GOT3 (cell line): Measurements from ENCODE around the gene CAMK1D.
"Not testable (repeated sequence)": the region's sequence is repeated elsewhere in the genome, so short reads cannot be mapped to it uniquely, and the experiment has no call there.

Source experiments
- DNase-seq: peaks from one replicate; lab custom pipeline; 2025; ENCODE audit warnings: mixed read lengths; lab: John Stamatoyannopoulos, UW

Gene CAMK1D

GRCh38 chr10:12849319-12850181, 500.2 kb downstream of the CAMK1D start:
- DNase-seq = no peak

- DNase-seq = no peak
Observed at GRCh38 chr10:12852687-12853086, 503.3 kb downstream of the CAMK1D start.

GRCh38 chr10:12854988-12855387, 505.6 kb downstream of the CAMK1D start:
- no peak for DNase-seq

GRCh38 chr10:12862459-12862858, 513.1 kb downstream of the CAMK1D start:
- no peak for DNase-seq

GRCh38 chr10:12865515-12865914, 516.2 kb downstream of the CAMK1D start:
- DNase-seq = not testable (repeated sequence)

GRCh38 chr10:12868229-12868628, 518.9 kb downstream of the CAMK1D start:
- no peak for DNase-seq

- no peak for DNase-seq
Observed at GRCh38 chr10:12869427-12869826, 520.1 kb downstream of the CAMK1D start.

GRCh38 chr10:12872577-12872976, 523.2 kb downstream of the CAMK1D start:
- no peak for DNase-seq

- DNase-seq = no peak
Observed at GRCh38 chr10:12873172-12873571, 523.8 kb downstream of the CAMK1D start.

- no peak for DNase-seq
Observed at GRCh38 chr10:12874501-12874900, 525.2 kb downstream of the CAMK1D start.

- DNase-seq = no peak
Observed at GRCh38 chr10:12875100-12875499, 525.8 kb downstream of the CAMK1D start.

- no peak for DNase-seq
Observed at GRCh38 chr10:12876266-12876665, 526.9 kb downstream of the CAMK1D start.

GRCh38 chr10:12877150-12877549, 527.8 kb downstream of the CAMK1D start:
- no peak for DNase-seq

GRCh38 chr10:12880423-12880822, 531.1 kb downstream of the CAMK1D start:
- DNase-seq = no peak

- no peak for DNase-seq
Observed at GRCh38 chr10:12884851-12885250, 535.5 kb downstream of the CAMK1D start.
